NT2/D1 (cell line): ENCODE data around the gene TMEM203.
A peak's percentile ranks its signal among the peaks of the same experiment; 100 is the strongest.

Experiments
- DNase-seq: peaks from one replicate; pipeline ENCODE4 v3.0.0-alpha.2; 2011; ENCODE audit warnings: low read depth, low spot score
- H3K27me3 ChIP-seq: 2 replicates; pipeline ENCODE4 v1.6.0; 2011; ENCODE audit warnings: mild to moderate bottlenecking; ENCODE audit not compliant: insufficient read length, insufficient read depth
- H3K36me3 ChIP-seq: 2 replicates; pipeline ENCODE4 v1.6.1; 2011; ENCODE audit warnings: mild to moderate bottlenecking, low read length, mixed read lengths; ENCODE audit not compliant: insufficient read depth, insufficient read length
- H3K4me1 ChIP-seq: 2 replicates; pipeline ENCODE4 v1.5.1; 2011; ENCODE audit not compliant: insufficient read depth, insufficient read length
- H3K4me3 ChIP-seq: 2 replicates; pipeline ENCODE4 v1.5.1; 2011; ENCODE audit warnings: low read depth; ENCODE audit not compliant: insufficient read length
- H3K9ac ChIP-seq: 2 replicates; pipeline ENCODE4 v1.6.0; 2011; ENCODE audit warnings: low read depth; ENCODE audit not compliant: insufficient read length
- H3K9me3 ChIP-seq: 2 replicates; pipeline ENCODE4 v1.5.1; 2011; ENCODE audit warnings: mild to moderate bottlenecking, low read length; ENCODE audit not compliant: insufficient read depth
- SUZ12 ChIP-seq: IDR thresholded peaks from 2 replicates; pipeline ENCODE4 v1.6.1; 2011; ENCODE audit not compliant: insufficient read length, insufficient read depth; ENCODE audit errors: extremely low read depth
- YY1 ChIP-seq: IDR thresholded peaks from 2 replicates; pipeline ENCODE4 v1.6.1; 2011; ENCODE audit not compliant: insufficient read length, insufficient read depth
- ZNF274 ChIP-seq: IDR thresholded peaks from 2 replicates; pipeline ENCODE4 v1.6.1; 2011; ENCODE audit warnings: mild to moderate bottlenecking, low read depth, low read length

The TMEM203 gene

GRCh38 chr9:137201205-137201868, 4.1 kb downstream of the TMEM203 start:
- Histone ChIP-seq H3K9ac (peak overlapping the region; percentile 98), H3K4me3 (peak overlapping the region; percentile 80), H3K27me3 (no peaks in the 10 kb centered on the region), H3K36me3 (peaks cover 30% of the 10 kb centered on the region), H3K4me1 (peaks cover 18% of the 10 kb centered on the region), H3K9me3 (no peaks in the 10 kb centered on the region)
- DNase-seq: no peak
- no peak for TF ChIP-seq YY1
- no peak for TF ChIP-seq SUZ12
- TF ChIP-seq ZNF274: no peak

DNA sequence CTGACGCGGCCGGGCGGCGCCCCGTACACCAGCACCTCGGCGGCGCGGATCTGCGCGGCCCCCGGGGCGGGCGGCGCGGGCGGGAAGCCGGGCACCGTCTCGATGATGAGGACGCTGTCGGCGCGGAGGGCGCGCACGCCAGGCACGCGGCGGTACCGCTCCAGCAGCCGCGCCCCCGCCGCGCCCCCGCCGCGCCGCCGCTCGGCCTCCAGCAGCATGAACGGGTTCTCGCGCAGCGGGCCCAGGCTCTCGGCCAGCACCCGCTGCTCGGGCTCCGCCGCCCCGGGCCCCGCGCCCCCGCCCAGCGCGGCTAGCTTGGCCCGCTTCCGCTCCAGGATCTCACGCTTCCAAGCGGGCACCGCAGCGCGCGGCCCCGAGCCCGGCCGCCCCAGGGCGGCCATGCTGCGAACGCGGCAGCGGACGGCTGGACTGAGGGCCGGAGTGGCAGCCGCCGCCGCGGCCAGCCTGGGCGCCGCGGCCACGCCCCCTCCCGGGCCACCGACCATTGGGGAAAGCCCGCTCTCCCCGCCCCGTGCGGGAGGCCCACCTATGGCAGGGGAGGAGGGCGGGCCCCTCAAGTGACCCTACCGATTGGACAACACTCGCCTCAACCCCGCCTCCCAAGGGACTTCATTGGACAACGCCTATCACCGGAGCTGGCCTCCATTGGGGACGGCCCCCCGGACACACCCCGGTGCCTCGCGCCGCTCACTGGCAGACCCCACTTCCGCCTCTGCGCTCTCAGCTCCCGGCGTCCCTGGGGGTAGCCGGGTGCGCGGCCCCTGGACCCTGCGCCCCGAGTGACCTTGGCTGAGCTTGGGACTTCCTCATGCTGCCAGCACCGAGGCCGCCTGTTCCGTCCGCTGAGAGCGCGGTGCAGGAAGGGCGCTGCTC, 4.9 kb downstream of the TMEM203 start, which contains the start of gene TPRN:
TSS of gene TPRN (minus strand) at position 431 of the 894 bp plus-strand sequence. CDS start at position 401, 30 bp downstream.
- peaks cover 21% of the 10 kb centered on the region for H3K4me1 ChIP-seq
- TF ChIP-seq ZNF274: no peak
- TF ChIP-seq YY1: no peak
- TF ChIP-seq SUZ12: no peak

DNA sequence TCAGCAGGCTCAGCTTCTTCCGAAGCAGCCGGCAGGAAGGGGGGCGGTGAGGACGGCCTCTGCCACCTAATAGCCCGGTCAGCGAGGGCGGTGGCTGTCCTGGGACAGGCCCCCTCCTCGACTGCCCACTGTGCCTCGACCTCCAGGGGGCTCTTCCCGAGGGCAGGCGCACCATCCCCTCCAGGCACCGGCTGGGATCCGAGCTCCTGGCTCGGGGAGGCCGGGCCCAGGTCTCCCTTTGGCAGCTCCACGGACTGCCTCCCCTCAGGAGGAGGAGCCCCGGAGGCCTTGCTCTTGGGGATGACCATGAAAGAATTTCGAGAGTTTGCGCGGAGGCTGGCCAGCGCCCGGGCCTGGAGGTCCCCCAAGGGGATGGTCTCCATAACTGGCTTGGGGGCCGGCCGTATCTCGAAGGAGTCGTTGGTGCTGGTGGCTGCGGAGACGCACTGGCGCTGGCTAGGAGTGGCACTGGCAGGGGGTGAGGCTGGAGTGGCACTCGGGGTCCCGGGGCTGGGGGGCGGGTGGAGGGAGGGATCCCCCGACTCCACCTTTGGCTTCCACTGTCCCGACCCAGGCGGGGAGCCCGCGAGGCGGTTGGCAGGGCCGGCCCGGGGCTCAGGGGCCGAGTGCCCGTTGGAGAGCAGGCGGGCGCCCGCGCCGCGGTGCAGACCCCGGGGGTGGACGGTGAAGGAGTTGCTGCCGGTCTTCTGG, 5.9 kb downstream of the TMEM203 start:
- Histone ChIP-seq H3K4me3 (peak overlapping the region; percentile 37), H3K4me1 (peaks cover 27% of the 10 kb centered on the region), H3K9ac (peak overlapping the region; percentile 77), H3K9me3 (no peaks in the 10 kb centered on the region), H3K27me3 (no peaks in the 10 kb centered on the region), H3K36me3 (peaks cover 40% of the 10 kb centered on the region)
- TF ChIP-seq SUZ12: no peak
- TF ChIP-seq ZNF274: no peak
- TF ChIP-seq YY1: no peak
- no peak for DNase-seq

More for the DNA sequence above, 4.9 kb downstream of the TMEM203 start, which contains the start of gene TPRN:
- Histone ChIP-seq H3K4me3 (peak within 1 kb of the TSS; percentile 80), H3K9me3 (no peaks in the 10 kb centered on the region), H3K36me3 (peaks cover 34% of the 10 kb centered on the region), H3K9ac (peak within 1 kb of the TSS; percentile 98), H3K27me3 (no peaks in the 10 kb centered on the region)
- peak; percentile 99 for DNase-seq

DNA sequence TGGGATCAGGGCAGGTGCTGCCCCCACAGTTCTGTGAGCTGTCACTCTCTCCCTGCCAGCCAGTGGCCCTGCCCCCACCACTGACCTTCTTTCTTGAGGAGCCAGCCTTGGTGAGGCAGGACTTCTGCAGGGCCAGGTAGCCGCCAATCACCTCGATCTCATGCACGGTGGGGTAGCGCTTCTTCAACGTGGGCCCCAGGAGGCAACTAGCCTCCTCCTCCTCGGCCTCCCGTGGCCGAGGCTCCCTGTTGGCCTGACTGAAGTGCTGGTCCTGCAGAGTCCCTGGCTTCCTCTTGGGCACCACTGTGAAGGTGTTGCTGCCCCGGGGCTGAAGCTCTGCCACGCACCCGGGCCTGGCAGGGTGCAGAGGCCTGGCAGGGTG, 6.6 kb downstream of the TMEM203 start:
- peak overlapping the region; percentile 37 for H3K4me3 ChIP-seq
- peaks cover 33% of the 10 kb centered on the region for H3K36me3 ChIP-seq
- no peak for TF ChIP-seq ZNF274
- no peak for TF ChIP-seq SUZ12
- no peak for TF ChIP-seq YY1
- no peaks in the 10 kb centered on the region for H3K9me3 ChIP-seq
- H3K4me1 ChIP-seq: peaks cover 31% of the 10 kb centered on the region
- no peaks in the 10 kb centered on the region for H3K27me3 ChIP-seq
- DNase-seq: no peak
- peak overlapping the region; percentile 77 for H3K9ac ChIP-seq

DNA sequence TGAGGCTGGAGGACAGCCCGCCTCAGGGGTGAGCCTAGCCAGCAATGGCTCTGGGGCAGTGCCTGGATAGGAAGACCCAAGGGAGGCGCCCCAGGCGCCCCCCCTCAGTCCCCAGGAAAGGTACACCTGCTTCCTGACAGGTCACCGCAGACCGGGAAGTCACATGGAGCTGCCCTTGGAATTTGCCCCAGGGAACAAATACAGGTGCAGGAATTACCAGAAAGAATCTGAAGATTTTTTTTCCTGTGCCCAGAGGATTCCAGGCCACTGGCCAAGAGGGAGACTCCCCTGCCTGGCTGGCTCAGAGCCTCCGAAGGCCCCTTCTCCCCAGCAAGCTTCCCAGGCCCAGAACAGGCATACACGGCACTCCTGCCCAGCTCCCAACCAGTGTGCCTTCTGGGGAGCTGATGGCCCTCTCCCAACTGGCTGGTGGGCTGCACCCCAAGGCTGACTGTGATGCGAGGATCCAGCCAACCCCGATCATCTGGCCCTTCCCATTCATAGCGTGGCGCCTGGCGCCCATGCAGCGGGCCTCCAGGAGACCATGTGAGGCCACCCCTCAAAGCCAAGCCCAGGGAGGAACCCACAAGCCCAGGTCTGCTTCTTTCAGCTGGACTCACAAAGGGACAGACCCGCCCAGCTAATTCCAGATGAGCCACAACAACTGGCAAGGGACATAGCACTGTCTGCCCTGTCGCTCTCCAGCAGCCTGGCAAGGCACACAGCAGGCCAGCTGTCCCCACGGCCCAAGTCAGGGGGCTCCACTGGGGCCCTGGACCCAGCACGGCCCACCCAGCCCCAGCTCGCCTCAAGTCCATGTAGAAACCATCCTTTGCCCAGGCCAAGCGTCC, 7.2 kb downstream of the TMEM203 start:
- DNase-seq: no peak
- peaks cover 33% of the 10 kb centered on the region for H3K4me1 ChIP-seq
- H3K9ac ChIP-seq: peak overlapping the region; percentile 77
- no peaks in the 10 kb centered on the region for H3K27me3 ChIP-seq
- H3K36me3 ChIP-seq: peaks cover 33% of the 10 kb centered on the region
- TF ChIP-seq YY1: no peak
- TF ChIP-seq SUZ12: no peak
- no peak for TF ChIP-seq ZNF274
- H3K4me3 ChIP-seq: peak overlapping the region; percentile 37
- no peaks in the 10 kb centered on the region for H3K9me3 ChIP-seq

DNA sequence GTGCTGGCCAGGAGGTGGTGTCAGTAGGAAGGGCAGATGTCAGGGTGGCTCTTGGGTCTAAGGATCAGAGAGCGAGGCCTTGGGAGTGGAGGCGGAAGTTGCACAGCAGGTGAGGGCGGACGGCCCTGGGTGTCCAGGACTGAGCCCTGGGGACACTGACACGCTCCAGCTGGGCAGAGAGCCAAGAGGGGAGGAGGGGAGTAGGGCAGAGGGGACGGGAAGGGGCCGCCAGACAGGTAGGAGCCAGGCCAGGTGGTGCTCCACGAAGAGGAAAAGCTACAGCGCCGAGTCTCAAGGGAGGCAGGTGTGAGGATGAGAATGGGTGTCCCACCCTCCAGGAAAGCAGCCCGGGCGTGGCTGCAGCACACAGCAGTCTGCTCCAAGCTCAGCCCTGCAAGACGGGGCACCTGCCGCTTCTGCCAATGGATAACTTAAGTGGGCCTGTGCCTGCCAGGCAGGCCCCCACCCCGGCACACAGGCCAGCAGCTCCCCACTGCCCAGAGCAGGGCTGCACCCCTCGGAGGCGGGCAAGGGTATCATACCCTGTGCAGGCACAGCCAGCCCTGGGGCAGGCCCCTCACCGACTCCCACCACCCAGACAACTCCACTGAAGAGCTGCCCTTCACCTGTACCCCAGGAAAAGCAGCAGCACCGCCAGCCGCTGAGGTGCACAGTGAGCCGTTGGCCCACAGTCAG, 9.8 kb downstream of the TMEM203 start:
- Histone ChIP-seq H3K9ac (peak overlapping the region; percentile 34), H3K36me3 (peaks cover 56% of the 10 kb centered on the region), H3K27me3 (no peaks in the 10 kb centered on the region), H3K4me3 (no peak overlapping the region), H3K9me3 (no peaks in the 10 kb centered on the region), H3K4me1 (peaks cover 36% of the 10 kb centered on the region)
- DNase-seq: no peak
- TF ChIP-seq YY1: no peak
- TF ChIP-seq SUZ12: no peak
- no peak for TF ChIP-seq ZNF274
